ENCODE data around the gene SECISBP2L.

Gene SECISBP2L

DNA sequence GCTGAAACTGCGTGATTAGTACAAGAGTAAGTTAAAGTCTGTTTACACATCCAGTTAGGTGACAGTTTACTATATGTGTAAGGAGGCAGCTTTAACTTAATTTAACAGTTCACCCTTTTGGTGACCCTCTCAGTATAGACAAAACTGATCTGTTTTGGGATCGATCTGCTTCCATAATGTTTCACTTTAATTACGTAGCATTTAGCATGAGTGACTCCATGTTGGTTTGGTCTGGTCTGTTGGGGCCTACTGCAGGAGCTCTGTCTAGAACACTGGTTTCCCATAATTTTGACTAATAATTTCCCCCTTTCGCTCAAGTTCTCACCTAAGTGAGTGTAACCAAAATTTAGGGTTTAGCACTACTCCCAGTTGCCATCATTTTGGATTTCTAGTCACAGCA lies 6.4 kb upstream of the SECISBP2L start:
- Histone ChIP-seq H3K27ac (ENCODE audit: low read length) (no peak overlapping the region), H3K9ac (ENCODE audit: low read depth, low read length) (no peak overlapping the region), H3K9me3 (ENCODE audit: insufficient read depth, low read depth, low read length) (no peaks in the 10 kb centered on the region; the same call in 1 of the 2 replicates), H3K27me3 (ENCODE audit: insufficient read depth, low read length) (no peaks in the 10 kb centered on the region), H3K36me3 (ENCODE audit: insufficient read depth, low read depth, low read length) (no peaks in the 10 kb centered on the region), H3K4me1 (ENCODE audit: insufficient read depth, low read length) (no peaks in the 10 kb centered on the region), H3K4me3 (ENCODE audit: low read length) (no peak overlapping the region)

DNA sequence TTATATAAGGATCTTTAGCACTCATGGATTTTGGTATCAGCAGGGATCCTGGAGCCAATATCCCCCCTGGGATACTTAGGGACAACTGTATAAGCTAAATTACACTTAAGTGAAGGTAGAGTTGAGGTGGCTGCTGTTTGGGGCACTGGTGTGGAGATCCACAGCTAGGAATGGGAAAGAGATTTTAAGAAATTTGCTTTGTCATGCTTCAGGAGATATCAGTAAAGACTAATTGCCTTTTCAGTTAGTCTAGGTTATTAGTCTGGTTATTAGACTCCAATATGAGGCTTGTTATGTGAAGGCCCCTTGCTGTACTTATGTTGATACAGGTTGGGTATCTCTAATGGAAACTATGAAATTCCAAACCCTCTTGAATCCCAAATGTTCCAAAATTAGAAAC lies 1.2 kb upstream of the SECISBP2L start:
- Histone ChIP-seq H3K9me3 (ENCODE audit: insufficient read depth, low read depth, low read length) (no peaks in the 10 kb centered on the region), H3K27me3 (ENCODE audit: insufficient read depth, low read length) (no peaks in the 10 kb centered on the region), H3K9ac (ENCODE audit: low read depth, low read length) (no peak overlapping the region), H3K36me3 (ENCODE audit: insufficient read depth, low read depth, low read length) (no peaks in the 10 kb centered on the region), H3K4me3 (ENCODE audit: low read length) (no peak overlapping the region), H3K4me1 (ENCODE audit: insufficient read depth, low read length) (peaks cover 7% of the 10 kb centered on the region; the same call in 1 of the 2 replicates), H3K27ac (ENCODE audit: low read length) (no peak overlapping the region)

DNA sequence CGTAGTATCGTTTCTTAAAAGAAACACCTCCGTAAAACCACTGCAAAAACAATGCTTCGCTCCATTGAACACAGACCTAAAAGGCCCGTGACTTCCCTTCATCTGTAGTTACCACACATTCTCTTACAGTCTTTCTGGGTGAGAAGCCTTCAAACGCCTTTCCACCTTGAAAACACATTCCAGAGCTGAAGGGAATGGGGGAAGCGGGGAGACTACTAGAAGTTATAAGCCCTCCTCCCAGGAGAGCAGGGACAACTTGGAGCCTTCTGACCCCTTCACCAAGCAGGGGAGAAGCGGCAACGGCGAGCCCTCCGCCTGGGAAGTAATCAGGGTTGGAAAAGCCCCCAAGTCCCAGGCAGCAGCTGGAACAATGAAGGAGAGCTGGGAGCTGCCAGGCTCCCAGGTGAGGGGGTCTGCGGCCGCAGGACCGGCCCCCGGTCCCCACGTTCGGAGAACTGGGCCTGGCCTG lies 461 bp downstream of the SECISBP2L start:
- H3K9ac ChIP-seq (ENCODE audit: low read depth, low read length): peak overlapping the region; percentile 91
- H3K27ac ChIP-seq (ENCODE audit: low read length): peak overlapping the region; percentile 62
- peaks cover 7% of the 10 kb centered on the region; the same call in 1 of the 2 replicates for H3K4me1 ChIP-seq (ENCODE audit: insufficient read depth, low read length)
- no peaks in the 10 kb centered on the region for H3K27me3 ChIP-seq (ENCODE audit: insufficient read depth, low read length)
- no peaks in the 10 kb centered on the region for H3K36me3 ChIP-seq (ENCODE audit: insufficient read depth, low read depth, low read length)
- no peaks in the 10 kb centered on the region for H3K9me3 ChIP-seq (ENCODE audit: insufficient read depth, low read depth, low read length)
- peak overlapping the region; percentile 93 for H3K4me3 ChIP-seq (ENCODE audit: low read length)

DNA sequence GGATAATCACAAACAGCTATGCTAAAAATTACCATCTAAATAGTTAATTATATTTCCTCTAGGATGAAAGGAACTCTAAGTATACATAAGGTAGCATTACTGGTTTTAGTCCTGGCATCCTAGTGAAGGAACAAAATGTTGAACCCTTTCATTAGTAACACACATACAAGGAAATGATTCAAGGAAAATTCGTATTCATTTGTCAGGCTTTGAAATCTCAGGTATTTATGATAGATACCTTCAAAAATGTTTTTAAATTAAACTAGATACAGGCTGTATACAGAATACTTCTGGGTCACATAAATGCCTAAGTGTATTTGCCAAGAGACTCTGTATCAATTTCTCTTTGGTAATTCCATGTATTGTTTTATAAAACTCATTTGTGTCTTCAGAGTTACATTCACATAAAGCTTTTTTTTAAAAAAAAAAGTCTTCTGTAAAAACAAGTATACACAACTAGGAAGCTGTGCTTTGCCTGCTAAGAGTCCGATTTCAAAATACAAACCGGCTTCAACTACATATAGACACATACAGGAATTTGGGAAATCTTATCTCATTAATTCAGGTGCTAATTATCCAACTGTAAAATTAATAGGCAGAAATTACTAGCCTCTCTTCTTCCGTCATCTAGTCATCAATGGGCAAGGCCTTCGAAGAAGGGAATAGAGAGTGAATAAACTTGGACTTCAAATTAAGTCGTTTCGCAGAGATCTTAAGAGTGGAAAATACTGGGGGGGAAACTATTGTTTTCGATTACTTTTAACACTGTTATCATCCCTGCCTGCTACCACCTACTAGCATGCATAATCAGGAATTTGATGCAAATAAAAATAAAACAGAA lies 1.3 kb downstream of the SECISBP2L start:
- Histone ChIP-seq H3K4me3 (ENCODE audit: low read length) (peak overlapping the region; percentile 93), H3K27ac (ENCODE audit: low read length) (no peak overlapping the region), H3K4me1 (ENCODE audit: insufficient read depth, low read length) (peaks cover 7% of the 10 kb centered on the region; the same call in 1 of the 2 replicates), H3K9ac (ENCODE audit: low read depth, low read length) (peak overlapping the region; percentile 91; the same call in 1 of the 2 replicates), H3K9me3 (ENCODE audit: insufficient read depth, low read depth, low read length) (no peaks in the 10 kb centered on the region), H3K36me3 (ENCODE audit: insufficient read depth, low read depth, low read length) (no peaks in the 10 kb centered on the region), H3K27me3 (ENCODE audit: insufficient read depth, low read length) (no peaks in the 10 kb centered on the region)

DNA sequence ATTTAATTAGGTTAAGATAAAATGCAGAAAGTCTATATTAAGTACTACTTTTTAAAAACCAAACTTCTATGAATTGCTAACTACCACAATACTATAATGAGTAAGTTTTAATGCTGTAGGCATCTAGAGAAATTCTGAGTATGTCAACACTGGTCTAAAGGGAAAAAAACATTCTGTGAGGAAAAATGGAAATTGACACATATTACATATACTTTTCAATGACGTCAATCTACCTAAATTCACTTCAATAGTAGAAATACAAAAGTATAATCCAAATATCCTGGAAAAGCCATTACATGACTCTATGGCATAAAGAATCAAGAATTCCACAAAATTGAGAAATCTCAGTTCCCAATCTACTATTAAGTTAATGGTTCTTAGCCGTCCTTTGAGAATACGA lies 2.2 kb downstream of the SECISBP2L start:
- Histone ChIP-seq H3K4me1 (ENCODE audit: insufficient read depth, low read length) (peaks cover 7% of the 10 kb centered on the region; the same call in 1 of the 2 replicates), H3K36me3 (ENCODE audit: insufficient read depth, low read depth, low read length) (no peaks in the 10 kb centered on the region), H3K27ac (ENCODE audit: low read length) (no peak overlapping the region), H3K9ac (ENCODE audit: low read depth, low read length) (no peak overlapping the region), H3K4me3 (ENCODE audit: low read length) (peak overlapping the region; percentile 93), H3K9me3 (ENCODE audit: insufficient read depth, low read depth, low read length) (no peaks in the 10 kb centered on the region), H3K27me3 (ENCODE audit: insufficient read depth, low read length) (no peaks in the 10 kb centered on the region)

DNA sequence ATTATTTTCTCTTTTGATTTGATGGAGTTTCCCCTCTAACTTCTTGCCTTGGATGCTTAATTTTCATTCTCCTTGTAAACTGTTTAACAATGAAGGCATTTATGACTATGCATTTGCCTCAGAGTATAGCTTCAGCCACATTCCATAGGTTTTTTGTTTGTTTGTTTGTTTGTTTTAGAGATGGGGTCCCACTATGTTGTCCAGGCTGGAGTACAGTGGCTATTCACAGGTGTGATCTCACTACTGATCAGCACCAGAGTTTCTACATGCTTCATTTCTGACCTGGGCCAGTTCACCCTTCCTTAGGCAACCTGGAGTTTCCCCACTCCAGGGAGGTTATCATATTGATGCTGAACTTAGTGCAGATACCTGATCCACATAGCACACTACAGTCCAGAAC lies 4.1 kb downstream of the SECISBP2L start:
- Histone ChIP-seq H3K9ac (ENCODE audit: low read depth, low read length) (no peak overlapping the region), H3K4me1 (ENCODE audit: insufficient read depth, low read length) (peaks cover 7% of the 10 kb centered on the region; the same call in 1 of the 2 replicates), H3K9me3 (ENCODE audit: insufficient read depth, low read depth, low read length) (no peaks in the 10 kb centered on the region), H3K27me3 (ENCODE audit: insufficient read depth, low read length) (no peaks in the 10 kb centered on the region), H3K27ac (ENCODE audit: low read length) (no peak overlapping the region), H3K36me3 (ENCODE audit: insufficient read depth, low read depth, low read length) (no peaks in the 10 kb centered on the region), H3K4me3 (ENCODE audit: low read length) (no peak overlapping the region)

DNA sequence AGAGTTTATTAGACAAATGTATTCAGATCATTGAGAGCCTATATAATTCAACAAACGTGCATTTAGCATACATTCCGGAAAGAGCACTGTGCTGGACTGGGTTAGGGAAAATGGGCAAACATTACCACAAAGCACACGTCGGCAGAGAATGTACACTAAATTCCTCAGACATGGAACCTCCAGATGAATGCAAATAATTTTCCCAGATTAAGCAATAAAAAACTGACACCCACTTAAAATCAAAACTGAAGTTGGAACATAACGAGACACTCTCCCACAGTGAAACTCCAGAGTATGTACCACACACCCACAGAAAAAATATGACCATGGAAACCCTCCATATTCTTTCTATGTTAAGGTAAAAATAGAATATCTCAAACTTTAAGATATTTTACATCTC lies 4.8 kb downstream of the SECISBP2L start:
- Histone ChIP-seq H3K4me1 (ENCODE audit: insufficient read depth, low read length) (peaks cover 7% of the 10 kb centered on the region; the same call in 1 of the 2 replicates), H3K9ac (ENCODE audit: low read depth, low read length) (no peak overlapping the region), H3K9me3 (ENCODE audit: insufficient read depth, low read depth, low read length) (no peaks in the 10 kb centered on the region), H3K27me3 (ENCODE audit: insufficient read depth, low read length) (no peaks in the 10 kb centered on the region), H3K27ac (ENCODE audit: low read length) (no peak overlapping the region), H3K4me3 (ENCODE audit: low read length) (no peak overlapping the region), H3K36me3 (ENCODE audit: insufficient read depth, low read depth, low read length) (peaks cover 5% of the 10 kb centered on the region; the same call in 1 of the 2 replicates)

DNA sequence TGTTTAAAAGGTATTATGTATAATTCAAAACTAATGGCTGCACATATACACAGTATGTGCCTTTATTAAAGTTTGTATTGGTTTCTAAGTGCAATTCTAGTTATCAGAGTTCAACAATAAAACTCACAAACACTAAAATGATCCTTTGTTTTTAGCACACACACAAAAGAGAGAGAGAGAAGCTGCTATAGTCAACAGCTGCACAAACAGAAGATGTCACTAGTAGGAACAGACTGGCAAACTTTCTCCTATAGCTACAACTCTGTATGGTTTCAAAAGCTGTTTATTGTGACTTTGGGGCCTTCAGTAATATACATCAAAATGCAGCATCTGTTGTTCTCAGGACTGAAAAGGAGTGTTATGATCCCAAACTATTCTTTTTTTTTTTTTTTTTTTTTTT lies 6.1 kb downstream of the SECISBP2L start:
- Histone ChIP-seq H3K9ac (ENCODE audit: low read depth, low read length) (no peak overlapping the region), H3K4me3 (ENCODE audit: low read length) (no peak overlapping the region), H3K27ac (ENCODE audit: low read length) (no peak overlapping the region), H3K27me3 (ENCODE audit: insufficient read depth, low read length) (no peaks in the 10 kb centered on the region), H3K9me3 (ENCODE audit: insufficient read depth, low read depth, low read length) (no peaks in the 10 kb centered on the region), H3K4me1 (ENCODE audit: insufficient read depth, low read length) (peaks cover 7% of the 10 kb centered on the region; the same call in 1 of the 2 replicates), H3K36me3 (ENCODE audit: insufficient read depth, low read depth, low read length) (peaks cover 15% of the 10 kb centered on the region)

DNA sequence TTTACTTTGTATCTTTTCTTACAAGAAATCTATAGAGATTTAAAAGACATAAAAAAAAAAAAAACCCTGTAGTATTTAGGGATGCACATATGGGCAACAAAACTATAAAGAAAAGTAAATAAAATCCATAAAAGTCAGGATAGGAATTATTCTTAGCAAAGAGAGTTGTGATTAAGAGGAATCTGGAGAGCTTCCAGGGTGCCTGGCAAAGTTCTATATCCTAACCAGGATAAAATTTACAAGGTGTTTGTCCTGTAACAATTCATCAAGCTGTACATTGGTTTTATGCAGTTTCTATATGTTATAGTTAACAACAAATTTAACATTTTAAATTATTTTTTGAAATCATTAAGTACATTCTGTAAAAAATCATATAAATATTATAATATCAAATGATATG lies 7.9 kb downstream of the SECISBP2L start:
- Histone ChIP-seq H3K36me3 (ENCODE audit: insufficient read depth, low read depth, low read length) (peaks cover 16% of the 10 kb centered on the region), H3K4me1 (ENCODE audit: insufficient read depth, low read length) (no peaks in the 10 kb centered on the region), H3K27ac (ENCODE audit: low read length) (no peak overlapping the region), H3K27me3 (ENCODE audit: insufficient read depth, low read length) (no peaks in the 10 kb centered on the region), H3K9ac (ENCODE audit: low read depth, low read length) (no peak overlapping the region), H3K9me3 (ENCODE audit: insufficient read depth, low read depth, low read length) (no peaks in the 10 kb centered on the region), H3K4me3 (ENCODE audit: low read length) (no peak overlapping the region)

DNA sequence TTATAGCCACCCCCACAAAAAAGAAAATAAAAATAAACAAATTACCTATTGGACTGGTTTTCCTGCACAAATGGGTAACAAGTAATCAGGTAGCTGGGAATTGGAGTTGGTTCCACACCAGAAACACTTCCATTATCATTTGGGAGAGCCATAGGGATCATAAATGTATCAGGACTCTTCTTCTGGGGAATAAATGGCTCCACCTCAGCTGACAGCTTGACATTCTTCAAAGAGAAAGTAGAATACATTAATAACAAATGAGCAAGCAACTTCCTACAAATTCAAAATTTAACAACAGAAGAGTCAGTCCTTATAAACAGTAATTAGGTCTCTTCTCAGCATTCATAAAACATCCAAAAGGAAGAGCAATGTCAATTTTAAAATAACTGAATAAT lies 8.7 kb downstream of the SECISBP2L start:
- no peaks in the 10 kb centered on the region for H3K27me3 ChIP-seq (ENCODE audit: insufficient read depth, low read length)
- no peaks in the 10 kb centered on the region for H3K4me1 ChIP-seq (ENCODE audit: insufficient read depth, low read length)
- no peak overlapping the region for H3K4me3 ChIP-seq (ENCODE audit: low read length)
- H3K27ac ChIP-seq (ENCODE audit: low read length): no peak overlapping the region
- no peaks in the 10 kb centered on the region for H3K9me3 ChIP-seq (ENCODE audit: insufficient read depth, low read depth, low read length)
- peaks cover 20% of the 10 kb centered on the region for H3K36me3 ChIP-seq (ENCODE audit: insufficient read depth, low read depth, low read length)
- no peak overlapping the region for H3K9ac ChIP-seq (ENCODE audit: low read depth, low read length)

DNA sequence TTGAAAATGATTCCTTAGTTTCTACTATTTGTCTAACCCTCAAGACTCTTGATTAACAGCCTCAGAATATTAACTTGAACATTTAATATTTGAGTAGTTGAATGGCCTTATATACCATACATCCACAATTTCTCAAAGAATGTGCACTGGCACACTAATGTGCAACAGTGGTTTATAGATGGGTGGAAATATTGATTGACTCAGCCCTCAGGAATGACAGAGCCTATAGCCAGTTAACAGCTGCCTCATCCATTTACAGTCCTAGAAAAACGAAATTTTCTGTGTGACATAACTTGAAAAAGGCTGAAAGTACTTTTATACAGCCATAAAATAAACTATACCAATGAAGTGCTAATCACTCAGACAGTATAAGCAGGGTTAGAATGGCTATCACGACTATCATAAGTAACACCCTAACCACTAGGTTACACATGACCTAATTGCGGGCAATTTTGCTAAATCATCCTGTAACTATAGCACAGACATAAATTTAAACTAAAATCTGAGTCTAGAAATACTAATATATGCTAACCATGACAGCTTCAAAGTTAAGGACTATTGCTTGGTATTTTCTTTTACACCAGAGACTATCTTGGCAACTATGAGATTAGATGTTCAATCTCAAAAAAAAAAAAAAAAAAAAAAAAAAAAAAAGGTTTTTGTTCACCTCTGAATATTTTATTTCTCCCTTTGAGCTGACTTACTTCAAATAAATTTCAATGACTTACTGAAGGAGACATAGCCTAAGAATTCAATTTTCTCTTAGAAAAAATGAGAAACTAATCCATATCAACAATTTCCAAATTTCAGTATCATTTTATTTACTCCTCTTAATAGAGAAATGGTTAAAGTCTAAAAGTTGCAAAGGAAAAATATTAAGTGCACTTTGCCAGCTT lies 9.3 kb downstream of the SECISBP2L start:
- Histone ChIP-seq H3K36me3 (ENCODE audit: insufficient read depth, low read depth, low read length) (peaks cover 22% of the 10 kb centered on the region), H3K27me3 (ENCODE audit: insufficient read depth, low read length) (no peaks in the 10 kb centered on the region), H3K27ac (ENCODE audit: low read length) (no peak overlapping the region), H3K4me1 (ENCODE audit: insufficient read depth, low read length) (no peaks in the 10 kb centered on the region), H3K4me3 (ENCODE audit: low read length) (no peak overlapping the region), H3K9me3 (ENCODE audit: insufficient read depth, low read depth, low read length) (no peaks in the 10 kb centered on the region), H3K9ac (ENCODE audit: low read depth, low read length) (no peak overlapping the region)
